ENCODE data around the gene RHBDL2. TPM values are rescaled to one million over a fixed set of nuclear protein-coding genes. Genes with fewer than 3 reads are reported as not detected.

The RHBDL2 gene
- total and polyA plus RNA-seq, 10 of the 15 experiments (the other 5 are each of a cell fraction or from before 2014, with no cell fraction given): 0.05 TPM; not detected in 9

DNA sequence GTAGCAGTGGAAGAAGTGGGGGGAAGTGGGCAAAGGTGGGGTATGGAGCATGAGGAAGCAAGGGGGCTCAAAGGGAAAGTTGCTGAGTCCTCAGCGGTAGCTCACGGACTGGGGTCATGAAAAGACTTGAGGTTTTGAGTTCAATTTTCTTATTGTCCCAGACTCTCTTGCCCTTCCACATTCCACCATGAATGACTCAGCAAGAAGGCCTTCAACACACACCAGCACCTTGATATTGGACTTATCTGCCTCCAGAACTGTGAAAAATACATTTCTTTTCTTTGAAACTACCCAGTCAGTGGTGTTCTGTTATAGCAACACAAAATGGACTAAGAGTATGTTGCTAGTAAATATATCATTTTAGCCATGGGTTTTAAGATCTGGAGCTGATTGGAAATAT is 17.3 kb upstream of the RHBDL2 start (continued):
- TF ChIP-seq, protein P1, sequence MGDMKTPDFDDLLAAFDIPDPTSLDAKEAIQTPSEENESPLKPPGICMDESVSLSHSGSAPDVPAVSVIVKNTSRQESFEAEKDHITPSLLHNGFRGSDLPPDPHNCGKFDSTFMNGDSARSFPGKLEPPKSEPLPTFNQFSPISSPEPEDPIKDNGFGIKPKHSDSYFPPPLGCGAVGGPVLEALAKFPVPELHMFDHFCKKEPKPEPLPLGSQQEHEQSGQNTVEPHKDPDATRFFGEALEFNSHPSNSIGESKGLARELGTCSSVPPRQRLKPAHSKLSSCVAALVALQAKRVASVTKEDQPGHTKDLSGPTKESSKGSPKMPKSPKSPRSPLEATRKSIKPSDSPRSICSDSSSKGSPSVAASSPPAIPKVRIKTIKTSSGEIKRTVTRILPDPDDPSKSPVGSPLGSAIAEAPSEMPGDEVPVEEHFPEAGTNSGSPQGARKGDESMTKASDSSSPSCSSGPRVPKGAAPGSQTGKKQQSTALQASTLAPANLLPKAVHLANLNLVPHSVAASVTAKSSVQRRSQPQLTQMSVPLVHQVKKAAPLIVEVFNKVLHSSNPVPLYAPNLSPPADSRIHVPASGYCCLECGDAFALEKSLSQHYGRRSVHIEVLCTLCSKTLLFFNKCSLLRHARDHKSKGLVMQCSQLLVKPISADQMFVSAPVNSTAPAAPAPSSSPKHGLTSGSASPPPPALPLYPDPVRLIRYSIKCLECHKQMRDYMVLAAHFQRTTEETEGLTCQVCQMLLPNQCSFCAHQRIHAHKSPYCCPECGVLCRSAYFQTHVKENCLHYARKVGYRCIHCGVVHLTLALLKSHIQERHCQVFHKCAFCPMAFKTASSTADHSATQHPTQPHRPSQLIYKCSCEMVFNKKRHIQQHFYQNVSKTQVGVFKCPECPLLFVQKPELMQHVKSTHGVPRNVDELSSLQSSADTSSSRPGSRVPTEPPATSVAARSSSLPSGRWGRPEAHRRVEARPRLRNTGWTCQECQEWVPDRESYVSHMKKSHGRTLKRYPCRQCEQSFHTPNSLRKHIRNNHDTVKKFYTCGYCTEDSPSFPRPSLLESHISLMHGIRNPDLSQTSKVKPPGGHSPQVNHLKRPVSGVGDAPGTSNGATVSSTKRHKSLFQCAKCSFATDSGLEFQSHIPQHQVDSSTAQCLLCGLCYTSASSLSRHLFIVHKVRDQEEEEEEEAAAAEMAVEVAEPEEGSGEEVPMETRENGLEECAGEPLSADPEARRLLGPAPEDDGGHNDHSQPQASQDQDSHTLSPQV (IDR thresholded peaks at IDR 0.05): no peak
- TF ChIP-seq FOS (IDR thresholded peaks at IDR 0.05; ENCODE audit: borderline replicate concordance, extremely low read depth, insufficient read length) (no peak), GABPA (IDR thresholded peaks at IDR 0.05; ENCODE audit: low read depth) (no peak), MAX (IDR thresholded peaks at IDR 0.05; ENCODE audit: low read depth, low read length) (no peak), DPF2 (IDR thresholded peaks at IDR 0.05) (no peak)
- TF ChIP-seq, protein P2, sequence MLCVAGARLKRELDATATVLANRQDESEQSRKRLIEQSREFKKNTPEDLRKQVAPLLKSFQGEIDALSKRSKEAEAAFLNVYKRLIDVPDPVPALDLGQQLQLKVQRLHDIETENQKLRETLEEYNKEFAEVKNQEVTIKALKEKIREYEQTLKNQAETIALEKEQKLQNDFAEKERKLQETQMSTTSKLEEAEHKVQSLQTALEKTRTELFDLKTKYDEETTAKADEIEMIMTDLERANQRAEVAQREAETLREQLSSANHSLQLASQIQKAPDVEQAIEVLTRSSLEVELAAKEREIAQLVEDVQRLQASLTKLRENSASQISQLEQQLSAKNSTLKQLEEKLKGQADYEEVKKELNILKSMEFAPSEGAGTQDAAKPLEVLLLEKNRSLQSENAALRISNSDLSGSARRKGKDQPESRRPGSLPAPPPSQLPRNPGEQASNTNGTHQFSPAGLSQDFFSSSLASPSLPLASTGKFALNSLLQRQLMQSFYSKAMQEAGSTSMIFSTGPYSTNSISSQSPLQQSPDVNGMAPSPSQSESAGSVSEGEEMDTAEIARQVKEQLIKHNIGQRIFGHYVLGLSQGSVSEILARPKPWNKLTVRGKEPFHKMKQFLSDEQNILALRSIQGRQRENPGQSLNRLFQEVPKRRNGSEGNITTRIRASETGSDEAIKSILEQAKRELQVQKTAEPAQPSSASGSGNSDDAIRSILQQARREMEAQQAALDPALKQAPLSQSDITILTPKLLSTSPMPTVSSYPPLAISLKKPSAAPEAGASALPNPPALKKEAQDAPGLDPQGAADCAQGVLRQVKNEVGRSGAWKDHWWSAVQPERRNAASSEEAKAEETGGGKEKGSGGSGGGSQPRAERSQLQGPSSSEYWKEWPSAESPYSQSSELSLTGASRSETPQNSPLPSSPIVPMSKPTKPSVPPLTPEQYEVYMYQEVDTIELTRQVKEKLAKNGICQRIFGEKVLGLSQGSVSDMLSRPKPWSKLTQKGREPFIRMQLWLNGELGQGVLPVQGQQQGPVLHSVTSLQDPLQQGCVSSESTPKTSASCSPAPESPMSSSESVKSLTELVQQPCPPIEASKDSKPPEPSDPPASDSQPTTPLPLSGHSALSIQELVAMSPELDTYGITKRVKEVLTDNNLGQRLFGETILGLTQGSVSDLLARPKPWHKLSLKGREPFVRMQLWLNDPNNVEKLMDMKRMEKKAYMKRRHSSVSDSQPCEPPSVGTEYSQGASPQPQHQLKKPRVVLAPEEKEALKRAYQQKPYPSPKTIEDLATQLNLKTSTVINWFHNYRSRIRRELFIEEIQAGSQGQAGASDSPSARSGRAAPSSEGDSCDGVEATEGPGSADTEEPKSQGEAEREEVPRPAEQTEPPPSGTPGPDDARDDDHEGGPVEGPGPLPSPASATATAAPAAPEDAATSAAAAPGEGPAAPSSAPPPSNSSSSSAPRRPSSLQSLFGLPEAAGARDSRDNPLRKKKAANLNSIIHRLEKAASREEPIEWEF (IDR thresholded peaks at IDR 0.05; ENCODE audit: insufficient replicate concordance, low read depth, low read length): no peak
